ENCODE measurements around the gene NPAS2. TPM values are rescaled to one million over a fixed set of nuclear protein-coding genes. Genes with fewer than 3 reads are reported as not detected.

Gene NPAS2
- total and polyA plus RNA-seq, 2 donors (not counting 1 experiment from before 2014, with no cell fraction given): 3.6 to 4.9 TPM

DNA sequence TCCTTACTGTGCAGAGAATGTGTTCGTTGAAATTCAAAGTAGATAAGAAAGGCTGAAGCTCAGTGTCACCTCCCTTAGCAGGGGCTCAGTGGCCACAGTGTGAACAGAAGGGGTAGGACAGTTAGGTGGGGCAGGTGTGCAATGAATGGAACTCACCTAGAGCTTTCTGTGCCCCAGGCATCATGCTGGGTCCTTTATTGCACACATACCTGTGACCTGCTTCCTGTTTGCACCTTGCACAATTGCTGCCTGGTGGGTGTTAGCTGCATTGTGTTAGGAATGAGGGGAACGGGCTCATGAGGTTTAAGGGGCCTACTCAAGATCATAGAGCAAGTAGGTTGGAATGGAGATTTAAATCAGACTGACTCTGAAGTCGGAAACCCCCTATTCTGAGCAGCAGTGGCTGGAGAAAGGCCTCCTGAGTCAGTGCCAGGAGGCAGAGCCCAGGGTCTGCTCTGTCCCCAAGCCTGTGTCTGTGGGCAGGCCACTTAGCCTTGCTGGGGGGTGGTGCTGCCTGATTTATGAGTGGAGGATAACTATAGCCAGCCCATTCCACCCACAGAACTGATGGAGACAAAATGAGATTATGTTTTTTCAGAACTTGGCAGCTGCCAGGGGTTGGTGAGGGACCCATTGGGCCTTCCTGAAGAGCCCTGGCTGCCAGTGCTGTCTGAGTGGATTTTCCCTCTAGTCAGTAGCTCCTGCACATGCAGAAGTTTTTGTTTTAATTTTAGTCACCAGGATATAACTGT, 76.2 kb downstream of the NPAS2 start:
- Histone ChIP-seq H3K27ac (ENCODE audit: insufficient read depth, low read length) (no peak overlapping the region), H2AFZ (ENCODE audit: low read length) (no peak overlapping the region), H3K79me2 (ENCODE audit: control insufficient read depth, insufficient read depth, low read length) (no peaks in the 10 kb centered on the region), H3K36me3 (ENCODE audit: control insufficient read depth, insufficient read depth, low read length) (no peaks in the 10 kb centered on the region), H3K27me3 (ENCODE audit: control insufficient read depth, insufficient read depth, low read length) (no peaks in the 10 kb centered on the region), H3K9me3 (ENCODE audit: control insufficient read depth, insufficient read depth, low read depth, low read length) (no peaks in the 10 kb centered on the region), H3K9ac (ENCODE audit: insufficient read depth, low read length) (no peak overlapping the region), H3K4me3 (replicated peaks in 1 of 4; ENCODE audit: control extremely low read depth in 1 of 4, insufficient read depth in 1 of 4, low read depth in 3 of 4, low read length in 4 of 4) (no peak overlapping the region), H4K20me1 (ENCODE audit: control insufficient read depth, extremely low read depth, insufficient read depth, low read length) (no peaks in the 10 kb centered on the region), H3K4me2 (ENCODE audit: extremely low read depth, insufficient read depth, low read length) (no peak overlapping the region), H3K4me1 (ENCODE audit: control insufficient read depth, extremely low read depth, insufficient read depth, low read length) (peaks cover 4% of the 10 kb centered on the region)
- no peak for TF ChIP-seq EZH2 (IDR thresholded peaks at IDR 0.05; ENCODE audit: low read length, missing control alignments)
- TF ChIP-seq, protein P1, sequence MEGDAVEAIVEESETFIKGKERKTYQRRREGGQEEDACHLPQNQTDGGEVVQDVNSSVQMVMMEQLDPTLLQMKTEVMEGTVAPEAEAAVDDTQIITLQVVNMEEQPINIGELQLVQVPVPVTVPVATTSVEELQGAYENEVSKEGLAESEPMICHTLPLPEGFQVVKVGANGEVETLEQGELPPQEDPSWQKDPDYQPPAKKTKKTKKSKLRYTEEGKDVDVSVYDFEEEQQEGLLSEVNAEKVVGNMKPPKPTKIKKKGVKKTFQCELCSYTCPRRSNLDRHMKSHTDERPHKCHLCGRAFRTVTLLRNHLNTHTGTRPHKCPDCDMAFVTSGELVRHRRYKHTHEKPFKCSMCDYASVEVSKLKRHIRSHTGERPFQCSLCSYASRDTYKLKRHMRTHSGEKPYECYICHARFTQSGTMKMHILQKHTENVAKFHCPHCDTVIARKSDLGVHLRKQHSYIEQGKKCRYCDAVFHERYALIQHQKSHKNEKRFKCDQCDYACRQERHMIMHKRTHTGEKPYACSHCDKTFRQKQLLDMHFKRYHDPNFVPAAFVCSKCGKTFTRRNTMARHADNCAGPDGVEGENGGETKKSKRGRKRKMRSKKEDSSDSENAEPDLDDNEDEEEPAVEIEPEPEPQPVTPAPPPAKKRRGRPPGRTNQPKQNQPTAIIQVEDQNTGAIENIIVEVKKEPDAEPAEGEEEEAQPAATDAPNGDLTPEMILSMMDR (conservative IDR thresholded peaks at IDR 0.05 in 1 of 2, IDR thresholded peaks at IDR 0.05 in 1 of 2; ENCODE audit: low read depth in 1 of 2, low read length in 2 of 2): no peak
- DNase-seq (ENCODE audit: low read depth in 2 of 2): no peak

DNA sequence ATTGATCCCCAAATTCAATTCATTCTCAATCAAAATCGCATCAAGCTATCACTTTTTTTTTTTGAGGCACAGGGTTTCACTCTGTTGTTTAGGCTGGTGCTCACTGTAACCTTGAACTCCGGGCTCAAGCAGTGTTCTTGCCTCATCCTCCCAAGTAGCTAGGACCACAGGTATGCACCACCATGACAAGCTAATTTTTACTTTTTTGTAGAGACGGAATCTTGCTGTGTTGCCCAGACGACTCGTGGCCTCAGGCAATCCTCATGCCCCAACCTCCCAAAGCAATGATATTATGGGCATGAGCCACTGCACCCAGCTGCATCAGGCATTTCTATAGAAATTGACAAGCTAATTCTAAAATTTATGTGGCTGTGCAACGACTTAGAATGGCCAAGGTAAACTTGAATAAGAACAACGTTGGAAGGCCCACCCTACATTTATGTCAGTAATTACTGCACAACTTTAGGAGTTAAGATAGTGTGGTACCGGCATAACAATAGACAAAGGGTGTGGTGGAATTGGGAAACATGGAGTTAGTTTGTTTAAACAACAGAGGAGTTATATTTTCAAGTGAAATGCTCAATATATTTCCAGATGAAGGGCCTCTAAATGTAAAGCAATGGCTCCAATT, 78.2 kb downstream of the NPAS2 start:
- TF ChIP-seq, protein P1 (conservative IDR thresholded peaks at IDR 0.05 in 1 of 2, IDR thresholded peaks at IDR 0.05 in 1 of 2; ENCODE audit: low read depth in 1 of 2, low read length in 2 of 2): no peak
- no peak for TF ChIP-seq EZH2 (IDR thresholded peaks at IDR 0.05; ENCODE audit: low read length, missing control alignments)
- Histone ChIP-seq H3K4me3 (replicated peaks in 1 of 4; ENCODE audit: control extremely low read depth in 1 of 4, insufficient read depth in 1 of 4, low read depth in 3 of 4, low read length in 4 of 4) (no peak overlapping the region), H3K9ac (ENCODE audit: insufficient read depth, low read length) (no peak overlapping the region), H4K20me1 (ENCODE audit: control insufficient read depth, extremely low read depth, insufficient read depth, low read length) (no peaks in the 10 kb centered on the region), H2AFZ (ENCODE audit: low read length) (no peak overlapping the region), H3K36me3 (ENCODE audit: control insufficient read depth, insufficient read depth, low read length) (no peaks in the 10 kb centered on the region), H3K4me1 (ENCODE audit: control insufficient read depth, extremely low read depth, insufficient read depth, low read length) (peaks cover 8% of the 10 kb centered on the region), H3K27me3 (ENCODE audit: control insufficient read depth, insufficient read depth, low read length) (no peaks in the 10 kb centered on the region), H3K4me2 (ENCODE audit: extremely low read depth, insufficient read depth, low read length) (no peak overlapping the region), H3K79me2 (ENCODE audit: control insufficient read depth, insufficient read depth, low read length) (no peaks in the 10 kb centered on the region), H3K9me3 (ENCODE audit: control insufficient read depth, insufficient read depth, low read depth, low read length) (no peaks in the 10 kb centered on the region), H3K27ac (ENCODE audit: insufficient read depth, low read length) (no peak overlapping the region)
- DNase-seq (ENCODE audit: low read depth in 2 of 2): no peak

DNA sequence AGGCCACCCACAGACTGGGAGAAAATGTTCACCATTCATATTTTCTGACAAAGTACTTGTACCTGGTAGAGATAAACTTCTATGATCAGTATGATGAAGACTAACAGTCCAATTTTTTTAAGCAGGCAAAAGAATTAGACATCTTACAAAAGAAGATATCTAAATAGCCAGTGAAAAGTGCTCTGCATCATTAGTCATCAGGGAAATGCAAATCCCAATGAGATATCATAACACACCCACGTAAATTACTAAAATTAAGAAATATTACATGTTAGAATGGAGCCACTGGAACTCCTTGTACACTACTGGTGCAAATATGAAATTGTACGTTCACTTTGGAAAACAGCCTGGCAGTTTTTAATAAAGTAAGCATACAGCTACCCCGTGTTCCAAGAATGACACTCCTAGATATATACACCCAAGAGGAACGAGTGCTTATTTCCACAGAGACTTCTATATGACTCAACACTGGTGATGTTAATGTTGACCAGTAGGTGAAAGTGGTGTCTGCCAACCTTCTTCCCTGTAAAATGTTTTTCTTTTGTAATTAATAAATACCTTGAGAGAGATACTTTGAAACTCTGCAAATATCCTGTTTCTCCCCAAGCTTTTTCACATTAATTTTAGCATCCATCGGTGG, 80.3 kb downstream of the NPAS2 start:
- Histone ChIP-seq H3K27me3 (ENCODE audit: control insufficient read depth, insufficient read depth, low read length) (no peaks in the 10 kb centered on the region), H3K27ac (ENCODE audit: insufficient read depth, low read length) (no peak overlapping the region), H3K36me3 (ENCODE audit: control insufficient read depth, insufficient read depth, low read length) (no peaks in the 10 kb centered on the region), H4K20me1 (ENCODE audit: control insufficient read depth, extremely low read depth, insufficient read depth, low read length) (no peaks in the 10 kb centered on the region), H3K4me3 (replicated peaks in 1 of 4; ENCODE audit: control extremely low read depth in 1 of 4, insufficient read depth in 1 of 4, low read depth in 3 of 4, low read length in 4 of 4) (no peak overlapping the region), H3K9ac (ENCODE audit: insufficient read depth, low read length) (no peak overlapping the region), H3K4me1 (ENCODE audit: control insufficient read depth, extremely low read depth, insufficient read depth, low read length) (peaks cover 19% of the 10 kb centered on the region), H3K4me2 (ENCODE audit: extremely low read depth, insufficient read depth, low read length) (no peak overlapping the region), H3K9me3 (ENCODE audit: control insufficient read depth, insufficient read depth, low read depth, low read length) (no peaks in the 10 kb centered on the region), H3K79me2 (ENCODE audit: control insufficient read depth, insufficient read depth, low read length) (no peaks in the 10 kb centered on the region), H2AFZ (ENCODE audit: low read length) (no peak overlapping the region)
- TF ChIP-seq, protein P1 (conservative IDR thresholded peaks at IDR 0.05 in 1 of 2, IDR thresholded peaks at IDR 0.05 in 1 of 2; ENCODE audit: low read depth in 1 of 2, low read length in 2 of 2): no peak
- TF ChIP-seq EZH2 (IDR thresholded peaks at IDR 0.05; ENCODE audit: low read length, missing control alignments): no peak
- peak in 1 of 2 donors; percentile 24 for DNase-seq (ENCODE audit: low read depth in 2 of 2)
